K562 (cell line): ENCODE results near the gene AP2A2. TPM values are rescaled to one million over a fixed set of nuclear protein-coding genes. Genes with fewer than 3 reads are reported as not detected.

Source experiments
- ATAC-seq: fragments of 200-7000 bp; cut with Tn5 transposase; 3 replicates; pipeline ENCODE4 v1.9.1; 2020; ENCODE audit warnings: moderate library complexity
- BruUV-seq: library from RNA; stranded (reverse); fragments of 400-500 nt; replicated peaks from 2 replicates; lab custom pipeline; 2021; lab: Mats Ljungman, UMichigan
- CTCF ChIA-PET: fragments of 300-600 bp; formaldehyde crosslinking; extraction: SDS; loops from one replicate; lab custom pipeline; 2021; ENCODE audit warnings: low intra/inter-chr PET ratio; lab: Yijun Ruan, JAX
- POLR2A ChIA-PET: fragments of 300-600, 350-650 bp; sonication (Branson Sonifier 250); formaldehyde crosslinking; extraction: SDS; loops from one replicate; lab custom pipeline; 2021; ENCODE audit warnings: antibody characterized with exemption, inconsistent platforms; lab: Yijun Ruan, JAX
- DNase-seq, 4 experiments: peaks; one replicate each; pipeline versions ENCODE4 v3.0.0 to v3.0.0-alpha.2; 2011 to 2018; ENCODE audit warnings: low spot score in 3 of 4, mixed read lengths in 3 of 4; ENCODE audit errors: extremely low read depth in 1 of 4
- FAIRE-seq: peaks from 2 replicates; lab custom pipeline; 2011; peaks lifted over from hg19 to GRCh38; lab: Jason Lieb, UNC
- H2AFZ ChIP-seq: 2 replicates; pipeline ENCODE4 v1.6.0; 2011; ENCODE audit warnings: low read depth, low read length, control low read depth, inconsistent platforms
- H3K27ac ChIP-seq: fragments of 200-600 bp; 3 replicates; pipeline ENCODE4 v1.8.0; 2011; ENCODE audit warnings: low read depth, mild to moderate bottlenecking, control low read depth, inconsistent platforms, low read length, moderate library complexity, mixed read lengths; ENCODE audit errors: extremely low read depth
- H3K27me3 ChIP-seq, 2 experiments: fragments of 300-600 bp in 1 of 2; 2 replicates in 1 of 2; 3 replicates in 1 of 2; pipeline versions ENCODE4 v1.6.0 to v1.8.0; 2011; ENCODE audit warnings: inconsistent platforms in 2 of 2, low read length in 2 of 2, mild to moderate bottlenecking in 1 of 2, mixed read lengths in 1 of 2, moderate library complexity in 1 of 2; ENCODE audit not compliant: control insufficient read depth in 2 of 2, insufficient read depth in 2 of 2
- H3K36me3 ChIP-seq: fragments of 300-600 bp; 3 replicates; pipeline ENCODE4 v1.8.0; 2011; ENCODE audit warnings: mild to moderate bottlenecking, low read length, inconsistent platforms; ENCODE audit not compliant: control insufficient read depth, insufficient read depth
- H3K4me1 ChIP-seq, 2 experiments: fragments of 200-600 bp in 1 of 2; replicated peaks in 1 of 2; 2 replicates in 1 of 2; 3 replicates in 1 of 2; pipeline versions ENCODE4 v1.5.1 to v1.8.0; 2011; ENCODE audit warnings: inconsistent platforms in 2 of 2, low read length in 2 of 2, mild to moderate bottlenecking in 1 of 2, mixed read lengths in 1 of 2, moderate library complexity in 1 of 2; ENCODE audit not compliant: control insufficient read depth in 2 of 2, insufficient read depth in 2 of 2
- H3K4me2 ChIP-seq: 2 replicates; pipeline ENCODE4 v1.6.1; 2011; ENCODE audit warnings: low read length, control low read depth, inconsistent platforms, mixed read lengths; ENCODE audit not compliant: insufficient read depth
- H3K4me3 ChIP-seq: fragments of 200-600 bp; sonication (generic), shearing (Covaris generic); 2 replicates; pipeline ENCODE4 v1.5.1; 2016; ENCODE audit warnings: control low read depth, inconsistent platforms
- H3K79me2 ChIP-seq: fragments of 200-600 bp; 3 replicates; pipeline ENCODE4 v1.8.0; 2011; ENCODE audit warnings: low read length, inconsistent platforms; ENCODE audit not compliant: control insufficient read depth, insufficient read depth
- H3K9ac ChIP-seq, 2 experiments: 2 replicates each; pipeline versions ENCODE4 v1.6.0 to v1.6.1; 2011; ENCODE audit warnings: low read depth in 2 of 2, low read length in 2 of 2, control low read depth in 1 of 2, inconsistent platforms in 1 of 2, mild to moderate bottlenecking in 1 of 2, mixed read lengths in 1 of 2; ENCODE audit not compliant: insufficient read depth in 1 of 2
- H3K9me1 ChIP-seq: one replicate; pipeline ENCODE4 v1.6.0; 2011; ENCODE audit warnings: inconsistent platforms, mild to moderate bottlenecking, low read length, moderate library complexity; ENCODE audit not compliant: control insufficient read depth, insufficient read depth
- H3K9me3 ChIP-seq: replicated peaks from 2 replicates; pipeline ENCODE4 v1.5.1; 2011; ENCODE audit warnings: low read depth, low read length, inconsistent platforms; ENCODE audit not compliant: control insufficient read depth, insufficient read depth
- H4K20me1 ChIP-seq: replicated peaks from 2 replicates; pipeline ENCODE4 v1.6.1; 2011; ENCODE audit warnings: low read length, inconsistent platforms, mixed read lengths; ENCODE audit not compliant: control insufficient read depth, insufficient read depth
- ERF ChIP-seq: fragments of 450-650 bp; formaldehyde crosslinking; IDR thresholded peaks from 2 replicates; pipeline ENCODE4 v1.4.0; 2020; ENCODE audit warnings: mild to moderate bottlenecking, mixed read lengths
- HNRNPL ChIP-seq: fragments of 200-400 bp; formaldehyde crosslinking; IDR thresholded peaks from 2 replicates; pipeline ENCODE4 v1.6.1; 2017; ENCODE audit warnings: low read depth, mild to moderate bottlenecking, low read length
- WGBS: fragments of 100-300 bp; shearing (Covaris generic); methylation state at CpG from one replicate; pipeline ENCODE4 v1.1.6; 2016; ENCODE audit warnings: low coverage, mixed read lengths; ENCODE audit not compliant: insufficient coverage; ENCODE audit errors: missing lambda C conversion rate; 5-methylcytosine and 5-hydroxymethylcytosine counted together
- in situ Hi-C: fragments of 300-500 bp; cut with MboI; formaldehyde crosslinking; loops from 4 replicates; pipeline ENCODE4 v1.15.0; 2018; ENCODE audit warnings: inconsistent platforms, mixed read lengths
- intact Hi-C: fragments of 100-400 bp; cut with micrococcal nuclease; formaldehyde crosslinking; loops from 2 replicates; pipeline ENCODE4 v1.14.2; 2022
- polyA plus RNA-seq, 8 experiments: library from polyadenylated mRNA; depleted of rRNA in 4 of 8; stranded (reverse) in 5 of 8; unstranded in 3 of 8; fragments of >200 nt; fragmentation: Nextera tagmentation in 2 of 8; fragmentation: Illumina TruSeq in 1 of 8; extraction: Ambion mirVana in 2 of 8; extraction: Trizol in 1 of 8; gene quantifications; 2 replicates each; pipeline versions ENCODE4 v1.2.1 to v1.2.3, GENCODE V29; 2011 to 2014; ENCODE audit warnings: inconsistent platforms in 1 of 8, missing spikeins in 1 of 8
- total RNA-seq, 7 experiments: library from RNA; depleted of rRNA in 6 of 7; stranded (reverse); fragments of >200 nt in 6 of 7; fragmentation: Illumina TruSeq in 2 of 7; extraction: Trizol in 2 of 7; gene quantifications; 2 replicates each; pipeline versions ENCODE4 v1.2.1 to v1.2.3, GENCODE V29; 2011 to 2021; ENCODE audit warnings: low replicate concordance in 1 of 7
- TF ChIP-seq, protein P1 (sequence below): sonication (generic); formaldehyde crosslinking; IDR thresholded peaks from 2 replicates; pipeline ENCODE4 v1.8.1; 2023; ENCODE audit warnings: mild to moderate bottlenecking, missing genetic modification reagents

The AP2A2 gene
- total and polyA plus RNA-seq, 9 of the 15 experiments (the other 6 are each of a cell fraction or from before 2014, with no cell fraction given): 0.69 to 41.7 (median 15.2) TPM

DNA sequence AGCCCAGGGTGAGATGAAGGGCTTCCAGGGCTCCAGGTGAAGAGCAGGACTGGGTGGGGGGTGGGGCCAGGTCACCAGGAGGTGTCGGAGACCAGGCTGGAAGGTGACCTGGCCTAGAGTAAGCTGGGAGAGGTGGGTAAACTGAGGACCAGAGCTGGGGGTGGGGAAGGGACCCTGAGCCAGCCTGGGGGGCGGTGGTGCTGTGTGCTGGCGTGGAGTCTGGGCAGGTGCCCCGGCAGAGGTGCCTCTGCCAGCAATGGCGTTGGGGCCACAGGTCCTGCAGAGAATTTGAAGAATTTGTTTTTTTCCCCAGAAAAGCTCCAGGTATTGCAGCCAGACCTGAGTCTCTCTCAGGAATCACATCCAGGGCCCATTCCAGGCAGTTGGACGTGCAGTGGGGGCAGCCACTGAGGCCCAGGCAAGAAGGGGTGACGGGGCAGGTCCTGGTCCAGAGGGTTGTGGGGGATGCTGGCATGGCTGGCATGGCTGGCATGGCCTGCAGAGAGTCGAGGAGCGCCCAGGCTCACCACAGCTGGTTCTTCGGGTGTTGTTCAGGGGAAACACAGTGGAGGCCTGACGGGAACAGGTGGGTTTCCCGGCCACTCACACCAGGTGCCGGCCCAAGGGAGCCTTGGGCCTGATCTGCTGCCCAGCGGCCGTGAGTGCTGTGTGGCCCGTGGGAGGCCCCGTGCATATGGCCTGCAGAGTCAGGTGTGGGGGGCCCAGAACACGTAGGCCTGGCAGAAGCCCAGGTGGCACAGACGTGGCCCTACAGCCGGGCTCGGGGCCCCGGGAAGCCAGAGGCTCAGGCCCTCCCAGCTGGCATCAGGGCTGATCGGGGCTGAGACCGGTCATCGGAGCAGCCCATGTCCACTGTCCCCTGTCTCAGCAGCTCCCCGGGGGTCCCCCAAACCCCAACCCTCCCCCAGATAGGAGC lies 117.2 kb downstream of the AP2A2 start:
- Histone ChIP-seq H3K36me3 (no peaks in the 10 kb centered on the region), H2AFZ (no peak overlapping the region), H3K9ac (no peak overlapping the region), H3K79me2 (no peaks in the 10 kb centered on the region), H3K4me3 (no peak overlapping the region), H3K9me3 (no peaks in the 10 kb centered on the region), H3K27me3 (peaks cover 16 to 49% of the 10 kb centered on the region in 2 experiments), H3K4me2 (no peak overlapping the region), H3K9me1 (no peaks in the 10 kb centered on the region), H4K20me1 (peaks cover 13% of the 10 kb centered on the region; the same call in 1 of the 2 replicates), H3K27ac (no peak overlapping the region), H3K4me1 (peaks cover 0 to 40% of the 10 kb centered on the region in 2 experiments; a peak in 2 of 5 replicates)
- DNase-seq (no peak), FAIRE-seq (no peak), ATAC-seq (no peak)
- in situ Hi-C loops: no loop called here
- intact Hi-C loops: no loop called here
- TF ChIP-seq ERF (no peak), HNRNPL (0 out of 2 replicates have a peak, but pooled peaks have one; percentile 39)
- TF ChIP-seq, protein P1, sequence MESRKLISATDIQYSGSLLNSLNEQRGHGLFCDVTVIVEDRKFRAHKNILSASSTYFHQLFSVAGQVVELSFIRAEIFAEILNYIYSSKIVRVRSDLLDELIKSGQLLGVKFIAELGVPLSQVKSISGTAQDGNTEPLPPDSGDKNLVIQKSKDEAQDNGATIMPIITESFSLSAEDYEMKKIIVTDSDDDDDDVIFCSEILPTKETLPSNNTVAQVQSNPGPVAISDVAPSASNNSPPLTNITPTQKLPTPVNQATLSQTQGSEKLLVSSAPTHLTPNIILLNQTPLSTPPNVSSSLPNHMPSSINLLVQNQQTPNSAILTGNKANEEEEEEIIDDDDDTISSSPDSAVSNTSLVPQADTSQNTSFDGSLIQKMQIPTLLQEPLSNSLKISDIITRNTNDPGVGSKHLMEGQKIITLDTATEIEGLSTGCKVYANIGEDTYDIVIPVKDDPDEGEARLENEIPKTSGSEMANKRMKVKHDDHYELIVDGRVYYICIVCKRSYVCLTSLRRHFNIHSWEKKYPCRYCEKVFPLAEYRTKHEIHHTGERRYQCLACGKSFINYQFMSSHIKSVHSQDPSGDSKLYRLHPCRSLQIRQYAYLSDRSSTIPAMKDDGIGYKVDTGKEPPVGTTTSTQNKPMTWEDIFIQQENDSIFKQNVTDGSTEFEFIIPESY (CRISPR knock-in tag): no peak
- POLR2A ChIA-PET: interaction anchor here (0.6 to 1.0 kb wide), 3 partner anchors 11 to 202 kb away, joined by 3 to 5 read pairs (median 3); no protein-coding TSS in a partner anchor
- WGBS: 14% methylated on average over 19 of the region's 26 CpGs
- BruUV-seq: no TSS peak
- CTCF ChIA-PET: no interaction called here
